ENCODE results near the gene TMEM203.

- no peak for TF ChIP-seq CTCF (conservative IDR thresholded peaks at IDR 0.05)
- 0 out of 2 replicates have a peak, but pooled peaks have one; percentile 51 for TF ChIP-seq ZFX (IDR thresholded peaks at IDR 0.05)
Observed at GRCh38 chr9:137218212-137218753, 12.8 kb upstream of the TMEM203 start.
